Lower lobe of right lung (tissue), 2 donors: ENCODE data around the gene CRABP1. TPM values are rescaled to one million over a fixed set of nuclear protein-coding genes. Genes with fewer than 3 reads are reported as not detected.

Experiments
- ATAC-seq, 2 donors: fragments of 200-7000 bp; cut with Tn5 transposase; one replicate each; pipeline ENCODE4 v1.9.1; 2020 to 2022; ENCODE audit warnings: mild to moderate bottlenecking in 2 of 2, moderate library complexity in 2 of 2
- DNase-seq: peaks from one replicate; pipeline ENCODE4 v3.0.0-alpha.2; 2020
- H3K27ac ChIP-seq: fragments of 200-600 bp; one replicate; pipeline ENCODE4 v1.8.0; 2022
- H3K27me3 ChIP-seq: fragments of 200-600 bp; one replicate; pipeline ENCODE4 v1.8.0; 2022; ENCODE audit warnings: low read depth
- H3K36me3 ChIP-seq: fragments of 200-600 bp; one replicate; pipeline ENCODE4 v1.8.0; 2022; ENCODE audit warnings: mild to moderate bottlenecking
- H3K4me1 ChIP-seq: fragments of 200-600 bp; one replicate; pipeline ENCODE4 v1.8.0; 2022
- H3K4me3 ChIP-seq: fragments of 200-600 bp; one replicate; pipeline ENCODE4 v1.8.0; 2022; ENCODE audit warnings: mild to moderate bottlenecking
- H3K9me3 ChIP-seq: fragments of 200-600 bp; one replicate; pipeline ENCODE4 v1.8.0; 2022
- intact Hi-C: fragments of 100-400 bp; cut with DNase I; formaldehyde crosslinking; loops from one replicate; pipeline ENCODE4 v1.11.0; 2022
- total RNA-seq: library from RNA; stranded (reverse); fragmentation: NEBNext Ultra II Directional; extraction: Animal tissue kit (Norgen Biotek cat#: 25700); gene quantifications from one replicate; pipeline ENCODE4 v1.2.1, GENCODE V29; 2021
- TF ChIP-seq, protein P1 (sequence below): fragments of 200-600 bp; IDR thresholded peaks from one replicate; pipeline ENCODE4 v1.8.0; 2022; ENCODE audit warnings: antibody characterized with exemption, mild to moderate bottlenecking
- donor health status: DM: no; HTN: yes; CAD: no; lungs with severe emphysema.

Gene CRABP1
- total RNA-seq, 1 donor from 2014 or later = not detected

DNA sequence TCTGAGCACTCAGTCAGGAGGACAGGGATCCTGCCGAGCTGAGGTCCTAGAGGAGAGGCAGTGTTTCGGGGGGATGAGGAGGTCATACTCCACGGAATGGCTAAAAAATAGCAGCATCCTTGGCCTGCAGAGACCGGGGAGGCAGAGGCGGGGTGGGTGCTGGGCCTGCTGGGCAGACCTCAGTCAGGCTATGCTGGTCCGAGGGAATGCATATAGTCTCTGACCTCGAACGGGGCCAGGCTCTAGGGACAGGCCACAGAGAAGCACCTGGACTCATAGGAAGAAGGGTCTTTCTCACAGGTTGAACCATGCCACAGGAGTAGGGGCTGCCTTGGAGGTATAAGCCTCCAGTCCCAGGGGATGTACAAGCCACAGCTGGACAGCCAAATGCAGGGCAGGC is 26.8 kb upstream of the CRABP1 start:
- H3K9me3 ChIP-seq = no peaks in the 10 kb centered on the region
- no peak overlapping the region for H3K4me3 ChIP-seq
- TF ChIP-seq, protein P1, sequence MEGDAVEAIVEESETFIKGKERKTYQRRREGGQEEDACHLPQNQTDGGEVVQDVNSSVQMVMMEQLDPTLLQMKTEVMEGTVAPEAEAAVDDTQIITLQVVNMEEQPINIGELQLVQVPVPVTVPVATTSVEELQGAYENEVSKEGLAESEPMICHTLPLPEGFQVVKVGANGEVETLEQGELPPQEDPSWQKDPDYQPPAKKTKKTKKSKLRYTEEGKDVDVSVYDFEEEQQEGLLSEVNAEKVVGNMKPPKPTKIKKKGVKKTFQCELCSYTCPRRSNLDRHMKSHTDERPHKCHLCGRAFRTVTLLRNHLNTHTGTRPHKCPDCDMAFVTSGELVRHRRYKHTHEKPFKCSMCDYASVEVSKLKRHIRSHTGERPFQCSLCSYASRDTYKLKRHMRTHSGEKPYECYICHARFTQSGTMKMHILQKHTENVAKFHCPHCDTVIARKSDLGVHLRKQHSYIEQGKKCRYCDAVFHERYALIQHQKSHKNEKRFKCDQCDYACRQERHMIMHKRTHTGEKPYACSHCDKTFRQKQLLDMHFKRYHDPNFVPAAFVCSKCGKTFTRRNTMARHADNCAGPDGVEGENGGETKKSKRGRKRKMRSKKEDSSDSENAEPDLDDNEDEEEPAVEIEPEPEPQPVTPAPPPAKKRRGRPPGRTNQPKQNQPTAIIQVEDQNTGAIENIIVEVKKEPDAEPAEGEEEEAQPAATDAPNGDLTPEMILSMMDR = no peak
- H3K4me1 ChIP-seq = peaks cover 3% of the 10 kb centered on the region
- no peak overlapping the region for H3K27ac ChIP-seq
- H3K36me3 ChIP-seq = no peaks in the 10 kb centered on the region
- intact Hi-C loops = no loop called here
- H3K27me3 ChIP-seq = no peaks in the 10 kb centered on the region
- DNase-seq (no peak), ATAC-seq (no peak)

DNA sequence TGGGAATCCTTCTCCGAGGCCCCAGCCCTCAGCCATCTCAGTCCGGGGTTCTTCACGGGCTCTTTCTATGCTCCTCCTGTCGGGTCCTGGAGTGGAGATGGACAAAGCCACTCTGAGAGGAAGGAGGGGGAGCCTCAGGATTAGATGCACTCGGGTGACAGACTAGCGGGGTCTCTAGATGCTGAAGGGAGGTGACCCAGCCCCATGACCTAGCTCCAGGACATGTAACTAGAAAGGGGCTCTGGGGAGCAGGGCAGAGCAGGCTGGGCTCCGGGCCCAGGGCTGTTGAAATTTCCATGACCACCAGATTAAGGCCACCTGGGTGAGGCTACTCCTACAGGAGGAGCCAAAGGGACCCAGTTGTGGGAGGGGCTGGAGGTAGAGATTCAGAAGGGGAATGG is 26.0 kb upstream of the CRABP1 start:
- TF ChIP-seq, protein P1 = no peak
- H3K4me1 ChIP-seq = no peaks in the 10 kb centered on the region
- H3K27ac ChIP-seq = no peak overlapping the region
- no peak overlapping the region for H3K4me3 ChIP-seq
- no peaks in the 10 kb centered on the region for H3K9me3 ChIP-seq
- ATAC-seq = no peak
- no peak for DNase-seq
- intact Hi-C loops = no loop called here
- H3K36me3 ChIP-seq = no peaks in the 10 kb centered on the region
- no peaks in the 10 kb centered on the region for H3K27me3 ChIP-seq

DNA sequence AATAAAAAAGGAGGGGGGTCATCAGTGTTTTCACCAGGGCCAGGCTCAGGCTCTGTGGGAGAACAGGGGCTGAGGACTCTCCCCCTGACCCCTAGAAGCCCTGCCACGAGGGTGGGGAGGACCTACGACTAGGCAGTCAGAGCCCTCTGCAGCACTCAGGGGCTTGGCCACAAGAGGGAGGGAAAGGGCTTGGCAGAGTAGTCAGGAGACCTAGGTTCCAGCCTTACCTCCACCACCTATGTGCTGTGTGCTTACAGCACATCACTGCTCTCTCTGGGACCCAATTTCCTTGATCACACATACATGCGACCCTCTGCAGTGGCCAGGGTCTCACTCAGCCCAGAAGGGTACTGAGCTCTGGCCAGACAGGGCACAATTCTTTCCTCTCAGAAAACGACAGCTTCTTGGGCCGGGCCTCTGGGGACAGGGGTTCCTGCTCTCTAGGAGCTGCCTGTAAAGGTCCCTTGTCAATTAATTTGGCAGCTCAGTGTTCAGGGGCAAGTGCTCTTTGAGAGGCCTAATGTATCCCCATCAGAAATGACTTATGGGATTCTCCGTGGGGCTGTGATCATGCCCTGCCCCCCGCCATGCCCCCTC is 24.4 kb upstream of the CRABP1 start:
- intact Hi-C loops = no loop called here
- H3K4me1 ChIP-seq = no peaks in the 10 kb centered on the region
- no peak overlapping the region for H3K4me3 ChIP-seq
- H3K9me3 ChIP-seq = no peaks in the 10 kb centered on the region
- H3K36me3 ChIP-seq = no peaks in the 10 kb centered on the region
- no peak for ATAC-seq
- TF ChIP-seq, protein P1 = no peak
- DNase-seq = peak; percentile 21
- no peaks in the 10 kb centered on the region for H3K27me3 ChIP-seq
- H3K27ac ChIP-seq = no peak overlapping the region

DNA sequence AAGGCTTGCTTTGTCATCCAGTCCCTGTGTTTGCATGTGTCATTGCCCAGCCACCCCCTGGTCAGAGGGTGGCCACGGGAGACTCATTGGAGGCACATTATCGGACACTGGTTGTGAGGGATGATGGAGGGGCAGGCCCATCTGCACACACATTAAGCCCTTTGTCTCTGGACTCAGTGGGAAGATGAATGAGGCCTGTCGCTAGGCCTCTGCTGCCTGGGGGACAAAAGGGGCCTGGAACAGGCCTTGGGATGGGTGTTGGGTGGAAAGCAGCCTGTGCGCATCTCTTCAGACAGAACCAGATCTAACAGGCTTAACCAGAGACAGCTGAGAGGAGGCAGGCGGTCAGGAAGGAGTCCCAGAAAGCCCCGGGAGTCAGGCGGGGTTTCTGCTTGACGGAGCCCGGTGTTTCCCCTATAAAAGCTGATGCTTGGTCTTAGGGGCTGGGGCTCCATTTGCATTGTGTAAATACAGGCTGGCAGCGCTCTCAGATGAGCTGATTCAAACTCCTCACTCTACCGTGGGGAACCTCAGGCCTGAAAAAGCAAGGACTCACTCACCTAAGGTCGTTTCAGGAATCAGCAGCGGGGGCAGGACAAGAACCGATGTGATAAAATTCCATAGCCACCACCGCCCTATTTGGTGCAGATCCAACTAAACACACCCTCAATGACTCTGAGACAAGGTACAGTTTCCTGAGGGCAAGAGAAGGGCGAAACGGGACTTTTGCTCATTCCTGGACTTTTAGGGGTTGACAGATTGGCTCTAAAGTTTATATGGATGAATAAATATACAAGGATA is 23.7 kb upstream of the CRABP1 start:
- Histone ChIP-seq H3K4me1 (no peaks in the 10 kb centered on the region), H3K4me3 (no peak overlapping the region), H3K9me3 (no peaks in the 10 kb centered on the region), H3K27ac (no peak overlapping the region), H3K27me3 (no peaks in the 10 kb centered on the region), H3K36me3 (no peaks in the 10 kb centered on the region)
- DNase-seq (no peak), ATAC-seq (no peak)
- intact Hi-C loops = no loop called here
- TF ChIP-seq, protein P1 = no peak

DNA sequence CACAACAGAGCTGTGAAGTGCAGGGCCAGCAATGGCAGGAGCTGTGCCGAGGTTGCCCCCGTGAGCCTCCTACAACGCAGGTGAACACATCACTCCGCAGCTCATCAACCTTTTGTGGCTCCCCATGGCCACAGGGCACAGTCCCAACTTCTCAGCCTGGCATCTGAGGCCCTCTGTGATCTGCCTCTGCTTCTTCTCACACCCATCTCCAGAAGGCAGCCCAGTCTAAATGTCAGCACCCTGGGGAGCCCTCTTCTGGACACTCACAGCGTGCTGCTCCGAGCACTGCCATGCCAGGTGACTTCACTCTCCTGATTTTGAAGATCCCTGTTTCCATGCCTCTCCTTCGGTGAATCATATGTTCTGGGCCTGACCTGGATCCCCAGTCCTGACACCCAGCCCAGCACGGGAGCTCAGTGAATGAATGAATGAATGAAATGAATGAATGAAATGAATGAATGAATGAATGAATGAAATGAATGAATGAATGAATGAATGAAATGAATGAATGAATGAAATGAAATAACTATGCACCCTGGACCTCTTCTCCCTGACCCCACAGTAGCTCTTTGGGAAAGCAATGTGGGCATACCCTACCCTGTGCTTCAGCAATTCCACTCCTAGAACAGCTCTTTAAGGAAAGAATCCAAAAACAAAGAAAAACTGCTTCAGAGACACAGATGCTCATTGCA is 22.9 kb upstream of the CRABP1 start:
- TF ChIP-seq, protein P1 = no peak
- ATAC-seq (peak in 1 of 2 donors; percentile 35), DNase-seq (no peak)
- H3K4me3 ChIP-seq = no peak overlapping the region
- no peaks in the 10 kb centered on the region for H3K4me1 ChIP-seq
- H3K9me3 ChIP-seq = no peaks in the 10 kb centered on the region
- H3K27me3 ChIP-seq = no peaks in the 10 kb centered on the region
- H3K36me3 ChIP-seq = no peaks in the 10 kb centered on the region
- H3K27ac ChIP-seq = no peak overlapping the region
- intact Hi-C loops = no loop called here
